ENCODE results near the gene ARVCF.

- TF ChIP-seq POLR2A (IDR thresholded peaks at IDR 0.05; ENCODE audit: low read depth, low read length) (no peak), PAX5 (IDR thresholded peaks at IDR 0.05; ENCODE audit: insufficient read depth, low read length, severe bottlenecking) (no peak), TAF1 (IDR thresholded peaks at IDR 0.05; ENCODE audit: low read depth, low read length) (no peak)
Observed at GRCh38 chr22:20055144-20055543, 38.5 kb upstream of the ARVCF start.
